WTC11 (cell line): ENCODE results near the gene SLC8A3. TPM values are rescaled to one million over a fixed set of nuclear protein-coding genes. Genes with fewer than 3 reads are reported as not detected.

Experiments used
- ATAC-seq: fragments of 200-7000 bp; cut with Tn5 transposase; 2 replicates; pipeline ENCODE4 v1.10.0; 2021; ENCODE audit warnings: mild to moderate bottlenecking, moderate library complexity
- CTCF ChIA-PET: fragments of 300-600 bp; sonication (Branson Sonifier 250); formaldehyde crosslinking; loops from one replicate; lab custom pipeline; 2021; ENCODE audit warnings: antibody characterized with exemption; lab: Charles Lee
- POLR2A ChIA-PET: fragments of 350-600 bp; sonication (Branson Sonifier 250); formaldehyde crosslinking; loops from one replicate; lab custom pipeline; 2021; ENCODE audit warnings: antibody characterized with exemption; lab: Charles Lee
- DNase-seq: peaks from one replicate; pipeline ENCODE4 v3.0.0; 2021; ENCODE audit warnings: low spot score
- H3K27ac Mint-ChIP-seq: 2 replicates; pipeline ENCODE4 v1.8.0; 2021; ENCODE audit warnings: mixed read lengths
- H3K27me3 Mint-ChIP-seq: 2 replicates; pipeline ENCODE4 v1.8.0; 2021; ENCODE audit warnings: low read depth, mild to moderate bottlenecking, moderate library complexity, mixed read lengths
- H3K36me3 Mint-ChIP-seq: 2 replicates; pipeline ENCODE4 v1.8.0; 2021; ENCODE audit warnings: mixed read lengths
- H3K4me1 Mint-ChIP-seq: 2 replicates; pipeline ENCODE4 v1.8.0; 2022; ENCODE audit warnings: mixed read lengths
- H3K4me3 Mint-ChIP-seq: 2 replicates; pipeline ENCODE4 v1.8.0; 2021; ENCODE audit warnings: mild to moderate bottlenecking, moderate library complexity, mixed read lengths
- H3K9me3 Mint-ChIP-seq: 2 replicates; pipeline ENCODE4 v1.8.0; 2021; ENCODE audit warnings: mixed read lengths
- CREM ChIP-seq: sonication (generic); formaldehyde crosslinking; IDR thresholded peaks from 2 replicates; pipeline ENCODE4 v1.8.1; 2022; ENCODE audit warnings: mild to moderate bottlenecking, missing genetic modification reagents, moderate library complexity
- GRHL2 ChIP-seq: fragments of 250-450 bp; sonication (Bioruptor Pico); IDR thresholded peaks from 2 replicates; pipeline ENCODE4 v1.8.0; 2022; ENCODE audit warnings: mild to moderate bottlenecking, moderate library complexity; ENCODE audit not compliant: insufficient replicate concordance, severe bottlenecking
- JUN ChIP-seq: sonication (generic); formaldehyde crosslinking; IDR thresholded peaks from 2 replicates; pipeline ENCODE4 v1.8.0; 2023; ENCODE audit warnings: mild to moderate bottlenecking, missing genetic modification reagents
- MXD4 ChIP-seq: fragments of 250-450 bp; sonication (Bioruptor Pico); IDR thresholded peaks from 2 replicates; pipeline ENCODE4 v1.8.0; 2021; ENCODE audit warnings: mild to moderate bottlenecking, moderate library complexity, borderline replicate concordance
- NFYB ChIP-seq: sonication (generic); formaldehyde crosslinking; conservative IDR thresholded peaks from 2 replicates; pipeline ENCODE4 v1.8.0; 2022; ENCODE audit warnings: low read depth, missing genetic modification reagents
- NR1H2 ChIP-seq: sonication (generic); formaldehyde crosslinking; IDR thresholded peaks from 2 replicates; pipeline ENCODE4 v1.9.0; 2021; ENCODE audit warnings: mild to moderate bottlenecking, moderate library complexity, missing genetic modification reagents
- NR2C2 ChIP-seq: sonication (generic); formaldehyde crosslinking; IDR thresholded peaks from 2 replicates; pipeline ENCODE4 v1.8.0; 2022; ENCODE audit warnings: mild to moderate bottlenecking, missing genetic modification reagents
- NR3C1 ChIP-seq: sonication (generic); formaldehyde crosslinking; conservative IDR thresholded peaks from 2 replicates; pipeline ENCODE4 v1.8.1; 2023; ENCODE audit warnings: low read depth, mild to moderate bottlenecking, missing genetic modification reagents
- SOX15 ChIP-seq: fragments of 250-450 bp; sonication (Bioruptor Pico); IDR thresholded peaks from 2 replicates; pipeline ENCODE4 v1.9.0; 2021; ENCODE audit warnings: mild to moderate bottlenecking
- TCF7 ChIP-seq: sonication (generic); formaldehyde crosslinking; IDR thresholded peaks from 2 replicates; pipeline ENCODE4 v1.8.0; 2022; ENCODE audit warnings: mild to moderate bottlenecking, low read depth, missing genetic modification reagents, moderate library complexity
- TP53 ChIP-seq: sonication (generic); formaldehyde crosslinking; IDR thresholded peaks from 2 replicates; pipeline ENCODE4 v1.8.1; 2023; ENCODE audit warnings: mild to moderate bottlenecking, missing genetic modification reagents
- ZNF317 ChIP-seq: sonication (generic); formaldehyde crosslinking; IDR thresholded peaks from 2 replicates; pipeline ENCODE4 v1.8.1; 2023; ENCODE audit warnings: low read depth, mild to moderate bottlenecking, moderate library complexity, missing genetic modification reagents, borderline replicate concordance
- ZNF423 ChIP-seq: fragments of 250-450 bp; sonication (Bioruptor Pico); IDR thresholded peaks from 2 replicates; pipeline ENCODE4 v2.1.2; 2022; ENCODE audit warnings: mild to moderate bottlenecking, moderate library complexity
- ZNF671 ChIP-seq: fragments of 250-450 bp; sonication (Bioruptor Pico); IDR thresholded peaks from 2 replicates; pipeline ENCODE4 v1.8.0; 2021; ENCODE audit warnings: mild to moderate bottlenecking
- total RNA-seq: library from RNA; stranded (reverse); gene quantifications from 3 replicates; pipeline ENCODE4 v1.2.3, GENCODE V29; 2021
- TF ChIP-seq, protein P1 (sequence below): sonication (generic); formaldehyde crosslinking; IDR thresholded peaks from 2 replicates; pipeline ENCODE4 v1.8.1; 2022; ENCODE audit warnings: low read depth, mild to moderate bottlenecking, moderate library complexity, missing genetic modification reagents, borderline replicate concordance
- TF ChIP-seq, protein P2 (sequence below): fragments of 250-450 bp; sonication (Bioruptor Pico); IDR thresholded peaks from 2 replicates; pipeline ENCODE4 v1.8.0; 2021; ENCODE audit warnings: mild to moderate bottlenecking
- TF ChIP-seq, protein P3 (sequence below): fragments of 250-450 bp; sonication (Bioruptor Pico); IDR thresholded peaks from 2 replicates; pipeline ENCODE4 v1.9.0; 2021; ENCODE audit warnings: mild to moderate bottlenecking, borderline replicate concordance
- TF ChIP-seq, protein P4 (sequence below): sonication (generic); formaldehyde crosslinking; IDR thresholded peaks from 2 replicates; pipeline ENCODE4 v1.8.1; 2023; ENCODE audit warnings: mild to moderate bottlenecking, missing genetic modification reagents

The SLC8A3 gene
- total RNA-seq, 1 experiment from 2014 or later, result 0.63 TPM

DNA sequence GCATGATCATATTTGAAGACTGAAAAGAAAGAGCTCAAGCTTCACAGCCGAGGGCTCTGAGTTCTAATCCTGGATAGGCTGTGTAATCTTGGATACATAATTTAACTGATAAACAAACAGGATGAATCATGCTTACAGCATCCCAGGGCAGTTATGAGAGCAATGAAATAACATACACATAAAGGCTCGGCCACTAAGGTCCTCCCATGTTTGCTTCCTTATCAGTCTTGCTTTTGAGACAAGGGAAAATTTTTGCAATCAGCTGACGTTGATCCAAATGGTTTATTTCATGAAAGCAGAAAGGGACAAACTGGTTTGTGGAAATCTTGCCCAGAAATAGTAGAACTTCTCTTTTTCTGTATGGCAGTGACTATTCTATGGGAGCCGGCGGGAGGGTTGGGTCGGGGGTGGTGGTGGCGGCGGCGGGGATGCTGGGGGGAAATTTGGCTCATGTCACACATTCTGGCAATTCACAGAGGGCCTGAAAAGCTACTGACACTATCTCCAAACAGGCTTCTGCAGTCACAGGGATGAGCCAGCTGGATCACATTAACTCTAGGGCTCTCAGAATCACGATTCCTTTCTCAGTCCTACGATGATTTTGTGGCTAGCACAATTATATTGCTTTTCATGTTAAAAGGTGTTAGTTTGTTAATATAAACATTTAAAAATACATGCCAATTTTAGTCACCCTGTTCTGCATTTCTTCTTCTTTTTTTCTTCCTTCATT lies 124.5 kb downstream of the SLC8A3 start:
- Mint-ChIP-seq H3K4me1 (peaks cover 5% of the 10 kb centered on the region; the same call in 1 of the 2 replicates), H3K36me3 (no peaks in the 10 kb centered on the region), H3K4me3 (no peak overlapping the region), H3K27me3 (no peaks in the 10 kb centered on the region), H3K27ac (no peak overlapping the region), H3K9me3 (no peaks in the 10 kb centered on the region)
- DNase-seq (no peak), ATAC-seq (no peak)
- CTCF ChIA-PET, result interaction anchor here (0.9 to 1.8 kb wide), 3 partner anchors 10 to 36 kb away, joined by 3 to 8 read pairs (median 4); no protein-coding TSS in a partner anchor
- TF ChIP-seq NFYB (CRISPR knock-in tag) (no peak), ZNF423 (CRISPR knock-in tag) (no peak), NR1H2 (CRISPR knock-in tag) (no peak), JUN (CRISPR knock-in tag) (no peak), ZNF317 (CRISPR knock-in tag) (no peak), CREM (CRISPR knock-in tag) (no peak)
- POLR2A ChIA-PET, result no interaction called here

DNA sequence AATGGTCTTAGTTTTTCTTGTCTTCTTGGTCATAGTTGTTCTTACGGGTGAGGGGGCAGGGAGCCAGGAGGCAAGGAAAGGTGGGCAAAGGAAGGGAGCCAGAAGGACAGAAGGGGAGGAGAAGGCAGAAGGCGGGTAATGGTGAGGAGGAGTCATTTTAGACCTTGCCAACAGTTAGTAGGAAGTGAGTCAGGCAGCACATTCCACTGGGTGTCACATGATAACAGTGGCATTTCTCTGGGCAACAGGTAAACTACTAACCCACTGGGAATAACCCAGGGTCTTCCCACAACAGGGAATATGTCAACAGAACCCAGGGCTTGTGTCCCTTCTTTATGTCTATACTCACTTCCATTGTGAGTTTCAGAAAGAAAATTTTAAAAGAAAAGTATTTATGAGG lies 127.6 kb downstream of the SLC8A3 start:
- ChIA-PET POLR2A (no interaction called here), CTCF (interaction anchor here (5.0 kb wide), 1 partner anchor 13 kb away, joined by 23 read pairs; no protein-coding TSS in a partner anchor)
- H3K4me3 Mint-ChIP-seq, result no peak overlapping the region
- no peak; the same call in 1 of the 2 replicates for ATAC-seq
- H3K4me1 Mint-ChIP-seq, result peaks cover 11% of the 10 kb centered on the region; the same call in 1 of the 2 replicates
- H3K36me3 Mint-ChIP-seq, result no peaks in the 10 kb centered on the region
- no peaks in the 10 kb centered on the region for H3K27me3 Mint-ChIP-seq
- DNase-seq, result no peak
- H3K9me3 Mint-ChIP-seq, result no peaks in the 10 kb centered on the region
- TF ChIP-seq TP53 (no peak), ZNF317 (CRISPR knock-in tag) (no peak), NR3C1 (CRISPR knock-in tag) (no peak), GRHL2 (no peak), MXD4 (no peak), TCF7 (CRISPR knock-in tag) (no peak), NR2C2 (CRISPR knock-in tag) (no peak), ZNF671 (no peak), SOX15 (CRISPR knock-in tag) (no peak)
- TF ChIP-seq, protein P1, sequence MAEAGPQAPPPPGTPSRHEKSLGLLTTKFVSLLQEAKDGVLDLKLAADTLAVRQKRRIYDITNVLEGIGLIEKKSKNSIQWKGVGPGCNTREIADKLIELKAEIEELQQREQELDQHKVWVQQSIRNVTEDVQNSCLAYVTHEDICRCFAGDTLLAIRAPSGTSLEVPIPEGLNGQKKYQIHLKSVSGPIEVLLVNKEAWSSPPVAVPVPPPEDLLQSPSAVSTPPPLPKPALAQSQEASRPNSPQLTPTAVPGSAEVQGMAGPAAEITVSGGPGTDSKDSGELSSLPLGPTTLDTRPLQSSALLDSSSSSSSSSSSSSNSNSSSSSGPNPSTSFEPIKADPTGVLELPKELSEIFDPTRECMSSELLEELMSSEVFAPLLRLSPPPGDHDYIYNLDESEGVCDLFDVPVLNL (CRISPR knock-in tag), result no peak
- TF ChIP-seq, protein P2, sequence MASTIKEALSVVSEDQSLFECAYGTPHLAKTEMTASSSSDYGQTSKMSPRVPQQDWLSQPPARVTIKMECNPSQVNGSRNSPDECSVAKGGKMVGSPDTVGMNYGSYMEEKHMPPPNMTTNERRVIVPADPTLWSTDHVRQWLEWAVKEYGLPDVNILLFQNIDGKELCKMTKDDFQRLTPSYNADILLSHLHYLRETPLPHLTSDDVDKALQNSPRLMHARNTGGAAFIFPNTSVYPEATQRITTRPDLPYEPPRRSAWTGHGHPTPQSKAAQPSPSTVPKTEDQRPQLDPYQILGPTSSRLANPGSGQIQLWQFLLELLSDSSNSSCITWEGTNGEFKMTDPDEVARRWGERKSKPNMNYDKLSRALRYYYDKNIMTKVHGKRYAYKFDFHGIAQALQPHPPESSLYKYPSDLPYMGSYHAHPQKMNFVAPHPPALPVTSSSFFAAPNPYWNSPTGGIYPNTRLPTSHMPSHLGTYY (CRISPR knock-in tag), result no peak
- TF ChIP-seq, protein P3, sequence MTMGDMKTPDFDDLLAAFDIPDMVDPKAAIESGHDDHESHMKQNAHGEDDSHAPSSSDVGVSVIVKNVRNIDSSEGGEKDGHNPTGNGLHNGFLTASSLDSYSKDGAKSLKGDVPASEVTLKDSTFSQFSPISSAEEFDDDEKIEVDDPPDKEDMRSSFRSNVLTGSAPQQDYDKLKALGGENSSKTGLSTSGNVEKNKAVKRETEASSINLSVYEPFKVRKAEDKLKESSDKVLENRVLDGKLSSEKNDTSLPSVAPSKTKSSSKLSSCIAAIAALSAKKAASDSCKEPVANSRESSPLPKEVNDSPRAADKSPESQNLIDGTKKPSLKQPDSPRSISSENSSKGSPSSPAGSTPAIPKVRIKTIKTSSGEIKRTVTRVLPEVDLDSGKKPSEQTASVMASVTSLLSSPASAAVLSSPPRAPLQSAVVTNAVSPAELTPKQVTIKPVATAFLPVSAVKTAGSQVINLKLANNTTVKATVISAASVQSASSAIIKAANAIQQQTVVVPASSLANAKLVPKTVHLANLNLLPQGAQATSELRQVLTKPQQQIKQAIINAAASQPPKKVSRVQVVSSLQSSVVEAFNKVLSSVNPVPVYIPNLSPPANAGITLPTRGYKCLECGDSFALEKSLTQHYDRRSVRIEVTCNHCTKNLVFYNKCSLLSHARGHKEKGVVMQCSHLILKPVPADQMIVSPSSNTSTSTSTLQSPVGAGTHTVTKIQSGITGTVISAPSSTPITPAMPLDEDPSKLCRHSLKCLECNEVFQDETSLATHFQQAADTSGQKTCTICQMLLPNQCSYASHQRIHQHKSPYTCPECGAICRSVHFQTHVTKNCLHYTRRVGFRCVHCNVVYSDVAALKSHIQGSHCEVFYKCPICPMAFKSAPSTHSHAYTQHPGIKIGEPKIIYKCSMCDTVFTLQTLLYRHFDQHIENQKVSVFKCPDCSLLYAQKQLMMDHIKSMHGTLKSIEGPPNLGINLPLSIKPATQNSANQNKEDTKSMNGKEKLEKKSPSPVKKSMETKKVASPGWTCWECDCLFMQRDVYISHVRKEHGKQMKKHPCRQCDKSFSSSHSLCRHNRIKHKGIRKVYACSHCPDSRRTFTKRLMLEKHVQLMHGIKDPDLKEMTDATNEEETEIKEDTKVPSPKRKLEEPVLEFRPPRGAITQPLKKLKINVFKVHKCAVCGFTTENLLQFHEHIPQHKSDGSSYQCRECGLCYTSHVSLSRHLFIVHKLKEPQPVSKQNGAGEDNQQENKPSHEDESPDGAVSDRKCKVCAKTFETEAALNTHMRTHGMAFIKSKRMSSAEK (CRISPR knock-in tag), result no peak
- TF ChIP-seq, protein P4, sequence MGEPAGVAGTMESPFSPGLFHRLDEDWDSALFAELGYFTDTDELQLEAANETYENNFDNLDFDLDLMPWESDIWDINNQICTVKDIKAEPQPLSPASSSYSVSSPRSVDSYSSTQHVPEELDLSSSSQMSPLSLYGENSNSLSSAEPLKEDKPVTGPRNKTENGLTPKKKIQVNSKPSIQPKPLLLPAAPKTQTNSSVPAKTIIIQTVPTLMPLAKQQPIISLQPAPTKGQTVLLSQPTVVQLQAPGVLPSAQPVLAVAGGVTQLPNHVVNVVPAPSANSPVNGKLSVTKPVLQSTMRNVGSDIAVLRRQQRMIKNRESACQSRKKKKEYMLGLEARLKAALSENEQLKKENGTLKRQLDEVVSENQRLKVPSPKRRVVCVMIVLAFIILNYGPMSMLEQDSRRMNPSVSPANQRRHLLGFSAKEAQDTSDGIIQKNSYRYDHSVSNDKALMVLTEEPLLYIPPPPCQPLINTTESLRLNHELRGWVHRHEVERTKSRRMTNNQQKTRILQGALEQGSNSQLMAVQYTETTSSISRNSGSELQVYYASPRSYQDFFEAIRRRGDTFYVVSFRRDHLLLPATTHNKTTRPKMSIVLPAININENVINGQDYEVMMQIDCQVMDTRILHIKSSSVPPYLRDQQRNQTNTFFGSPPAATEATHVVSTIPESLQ (CRISPR knock-in tag), result no peak
- H3K27ac Mint-ChIP-seq, result no peak overlapping the region
